ENCODE results near the gene HYAL3. TPM values are rescaled to one million over a fixed set of nuclear protein-coding genes. Genes with fewer than 3 reads are reported as not detected.

Gene HYAL3
- total and polyA plus RNA-seq, 3 experiments from 2014 or later = 3.6 to 8.4 (median 7.7) TPM

Other genes with a start within 250 kb of the HYAL3 start
- gene RBM5, start 210.5 kb downstream of the HYAL3 start, total RNA-seq = 100 to 1,000 TPM; 127 to 136 TPM
- 36.9 TPM for gene RBM5, start 210.5 kb downstream of the HYAL3 start, polyA plus RNA-seq
- not detected for gene SEMA3F, start 144.1 kb downstream of the HYAL3 start, total RNA-seq
- gene SEMA3F, start 144.1 kb downstream of the HYAL3 start, polyA plus RNA-seq = not detected
- not detected for gene GNAT1, start 107.8 kb downstream of the HYAL3 start, total RNA-seq
- not detected for gene GNAT1, start 107.8 kb downstream of the HYAL3 start, polyA plus RNA-seq
- gene SLC38A3, start 94.1 kb downstream of the HYAL3 start, total RNA-seq = not detected
- gene SLC38A3, start 94.1 kb downstream of the HYAL3 start, polyA plus RNA-seq = not detected
- 100 to 1,000 TPM; 259 to 265 TPM for gene GNAI2, start 63.2 kb downstream of the HYAL3 start, total RNA-seq
- 665 TPM for gene GNAI2, start 63.2 kb downstream of the HYAL3 start, polyA plus RNA-seq
- under 1 TPM in 1 of 2 experiments, not detected in 1; 0.22 TPM for gene SEMA3B, start 30.3 kb downstream of the HYAL3 start, total RNA-seq
- not detected for gene SEMA3B, start 30.3 kb downstream of the HYAL3 start, polyA plus RNA-seq
- gene LSMEM2, start 20.3 kb downstream of the HYAL3 start, total RNA-seq = not detected
- not detected for gene LSMEM2, start 20.3 kb downstream of the HYAL3 start, polyA plus RNA-seq
- gene IFRD2, start 7.0 kb downstream of the HYAL3 start, total RNA-seq = 100 to 1,000 TPM; 191 to 192 TPM
- 66.8 TPM for gene IFRD2, start 7.0 kb downstream of the HYAL3 start, polyA plus RNA-seq
- gene NAA80, start within 50 bp of the HYAL3 start, total RNA-seq = 10 to 100 TPM; 17.3 to 18.3 TPM
- gene NAA80, start within 50 bp of the HYAL3 start, polyA plus RNA-seq = 19.3 TPM
- under 1 TPM in 1 of 2 experiments, not detected in 1; 0.13 TPM for gene HYAL1, start 4.2 kb upstream of the HYAL3 start, total RNA-seq
- 0.81 TPM for gene HYAL1, start 4.2 kb upstream of the HYAL3 start, polyA plus RNA-seq
- gene HYAL2, start 23.3 kb upstream of the HYAL3 start, total RNA-seq = 10 to 100 TPM; 13.7 to 13.9 TPM
- gene HYAL2, start 23.3 kb upstream of the HYAL3 start, polyA plus RNA-seq = 10.8 TPM
- gene TUSC2, start 28.8 kb upstream of the HYAL3 start, total RNA-seq = 10 to 100 TPM; 31.4 to 36.6 TPM
- gene TUSC2, start 28.8 kb upstream of the HYAL3 start, polyA plus RNA-seq = 52.9 TPM
- 10 to 100 TPM; 70.8 to 71.9 TPM for gene RASSF1, start 41.4 kb upstream of the HYAL3 start, total RNA-seq
- 152 TPM for gene RASSF1, start 41.4 kb upstream of the HYAL3 start, polyA plus RNA-seq
- gene ZMYND10, start 46.3 kb upstream of the HYAL3 start, total RNA-seq = 1 to 10 TPM in 1 of 2 experiments, under 1 TPM in 1; 0.97 to 1.3 TPM
- gene ZMYND10, start 46.3 kb upstream of the HYAL3 start, polyA plus RNA-seq = 1.1 TPM
- 10 to 100 TPM; 44.6 to 48.0 TPM for gene NPRL2, start 51.4 kb upstream of the HYAL3 start, total RNA-seq
- gene NPRL2, start 51.4 kb upstream of the HYAL3 start, polyA plus RNA-seq = 59.5 TPM
- 10 to 100 TPM; 32.4 to 37.7 TPM for gene CYB561D2, start 51.5 kb upstream of the HYAL3 start, total RNA-seq
- gene CYB561D2, start 51.5 kb upstream of the HYAL3 start, polyA plus RNA-seq = 78.2 TPM
- gene TMEM115, start 60.1 kb upstream of the HYAL3 start, total RNA-seq = 10 to 100 TPM; 30.5 to 33.2 TPM
- gene TMEM115, start 60.1 kb upstream of the HYAL3 start, polyA plus RNA-seq = 47.2 TPM
- 1 to 10 TPM in 1 of 2 experiments, under 1 TPM in 1; 0.73 to 1.1 TPM for gene CACNA2D2, start 204.2 kb upstream of the HYAL3 start, total RNA-seq
- gene CACNA2D2, start 204.2 kb upstream of the HYAL3 start, polyA plus RNA-seq = 2.6 TPM

All from CD8-positive, alpha-beta memory T cell (primary cell).